AG09319 (cell line): ENCODE results near the gene PCSK2.

Source experiments
- DNase-seq: peaks from one replicate; pipeline ENCODE4 v3.0.0-alpha.2; 2010; ENCODE audit warnings: low read depth; ENCODE audit errors: extremely low read depth
- CTCF ChIP-seq: IDR thresholded peaks from 2 replicates; pipeline ENCODE4 v1.5.1; 2011; ENCODE audit warnings: low read depth, mild to moderate bottlenecking, inconsistent platforms, low read length, moderate library complexity

The PCSK2 gene

GRCh38 chr20:17441745-17442144, 214.9 kb downstream of the PCSK2 start:
- DNase-seq: no peak

DNA sequence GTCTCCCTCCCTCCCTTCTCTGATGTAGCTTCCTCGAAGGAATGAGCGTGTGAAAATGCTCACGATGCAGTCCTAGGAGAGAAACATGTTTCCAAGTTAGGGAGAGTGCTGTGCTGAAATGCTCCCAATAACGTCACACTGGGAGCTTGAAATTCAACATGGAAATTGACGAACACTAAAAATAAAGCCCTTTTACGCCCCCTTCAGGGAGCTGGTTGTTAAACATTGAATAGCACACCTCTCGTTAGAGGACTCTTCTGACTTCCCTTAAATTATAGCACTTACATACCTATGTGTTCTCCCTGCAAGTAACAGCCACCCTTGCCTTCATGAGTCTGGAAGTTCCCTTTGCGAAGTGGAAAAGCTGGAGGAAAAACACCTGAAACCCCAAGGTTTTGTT, 215.7 kb downstream of the PCSK2 start:
- TF ChIP-seq CTCF: peak; percentile 1; the same call in 1 of the 2 replicates
- no peak for DNase-seq

More at GRCh38 chr20:17441745-17442144, 214.9 kb downstream of the PCSK2 start:
- no peak for TF ChIP-seq CTCF

DNA sequence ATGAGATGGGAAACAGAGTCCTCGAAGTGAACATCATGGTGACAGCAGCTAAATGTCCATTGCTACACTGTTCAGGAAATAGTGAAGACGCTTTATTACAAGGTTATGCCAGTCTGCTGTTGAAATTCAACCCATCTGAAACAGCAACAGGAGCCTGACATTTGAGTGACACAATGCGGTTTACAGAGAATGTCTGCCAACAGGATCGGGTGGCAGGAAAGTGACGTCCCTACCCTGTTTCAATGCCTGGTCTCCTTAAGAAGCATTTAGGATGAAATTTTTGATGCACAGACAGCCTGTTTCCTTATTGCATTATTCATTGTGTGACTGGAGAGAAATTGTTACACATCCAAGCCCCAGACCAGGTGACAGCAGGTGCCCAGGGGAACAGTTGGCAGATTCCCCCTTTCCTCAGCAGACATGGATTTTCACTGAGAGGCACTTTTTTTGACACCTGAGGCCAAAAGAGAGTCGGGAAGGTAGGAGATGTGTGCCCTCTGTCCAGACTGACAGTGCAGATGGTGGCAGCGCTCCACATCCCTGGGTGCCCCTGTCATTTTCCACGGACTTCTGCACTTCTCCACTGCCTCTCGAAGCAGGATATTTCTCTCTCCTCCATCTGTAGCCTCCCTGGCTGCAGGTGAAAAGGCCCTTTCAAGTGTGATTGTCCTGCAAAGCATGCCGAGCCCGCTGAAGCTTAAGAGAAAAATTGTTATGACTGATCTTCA, 216.5 kb downstream of the PCSK2 start:
- TF ChIP-seq CTCF: no peak

GRCh38 chr20:17444091-17444490, 217.3 kb downstream of the PCSK2 start:
- DNase-seq: no peak
- TF ChIP-seq CTCF: no peak

More for the DNA sequence above, 216.5 kb downstream of the PCSK2 start:
- DNase-seq: no peak

DNA sequence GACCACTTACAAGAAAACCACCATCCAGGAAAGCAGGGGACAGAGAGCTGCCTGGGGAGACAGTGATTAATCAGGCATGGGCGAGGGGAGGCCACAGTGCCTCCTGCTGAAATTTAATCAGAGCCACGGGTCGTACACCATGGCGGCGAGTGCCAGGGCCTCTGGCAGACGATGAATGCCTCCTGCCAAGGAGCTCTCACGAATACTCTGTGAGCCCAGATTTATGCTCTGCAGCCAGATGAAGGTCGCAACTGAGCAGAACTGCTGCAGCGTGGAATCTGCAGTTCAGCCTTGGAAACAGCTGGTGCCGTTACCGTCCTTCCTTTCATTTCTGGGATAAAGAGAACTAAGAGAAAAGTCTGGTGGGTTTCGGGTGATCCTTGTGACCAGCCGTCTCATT, 218.7 kb downstream of the PCSK2 start:
- DNase-seq: no peak
- TF ChIP-seq CTCF: no peak

- TF ChIP-seq CTCF: no peak
- no peak for DNase-seq
Measured at GRCh38 chr20:17446171-17446570, 219.3 kb downstream of the PCSK2 start.

DNA sequence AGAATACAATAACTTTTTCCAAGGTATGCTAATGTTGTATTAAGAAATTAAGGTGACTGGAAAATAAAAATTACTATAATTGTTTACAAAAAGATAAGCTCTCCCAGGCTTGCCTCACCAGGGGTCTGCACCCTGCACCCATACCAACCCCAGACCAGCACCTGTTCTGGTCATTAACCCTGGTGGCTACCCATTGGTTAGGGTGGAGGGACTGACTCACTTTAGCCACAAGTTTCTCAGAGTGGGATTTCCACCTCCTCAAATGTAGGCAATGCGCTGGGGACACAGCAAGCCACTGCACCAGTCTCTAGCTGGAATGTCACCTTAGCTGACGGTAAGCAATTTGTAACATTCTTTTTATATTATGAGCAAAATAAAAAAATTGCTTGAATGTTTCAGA, 221.2 kb downstream of the PCSK2 start:
- TF ChIP-seq CTCF: no peak
- DNase-seq: no peak
